HG02588 (cell line): ENCODE data around the gene C4orf17.
"Not testable (repeated sequence)": the region's sequence is repeated elsewhere in the genome, so short reads cannot be mapped to it uniquely, and the experiment has no call there.

Experiments
- ATAC-seq: cut with Tn5 transposase; IDR thresholded peaks from one replicate; pipeline ENCODE4 v1.9.1; 2021; ENCODE audit warnings: mild to moderate bottlenecking, moderate library complexity; ENCODE audit not compliant: unreplicated experiment

Gene C4orf17

GRCh38 chr4:99510721-99511120 lies at the start of gene C4orf17:
C4orf17 (plus strand) TSS chr4:99511021; CDS start chr4:99513082, 2,061 bp downstream.
- ATAC-seq: no peak

- no peak for ATAC-seq
Observed at GRCh38 chr4:99461623-99462401, 49.0 kb upstream of the C4orf17 start.

GRCh38 chr4:99462875-99463464 lies 47.9 kb upstream of the C4orf17 start:
- ATAC-seq: peak; percentile 92

GRCh38 chr4:99463566-99463965 lies 47.3 kb upstream of the C4orf17 start:
- no peak for ATAC-seq

- no peak for ATAC-seq
Observed at GRCh38 chr4:99467887-99468286, 42.9 kb upstream of the C4orf17 start.

- ATAC-seq: no peak
Observed at GRCh38 chr4:99468889-99469288, 41.9 kb upstream of the C4orf17 start.

GRCh38 chr4:99471349-99471748 lies 39.5 kb upstream of the C4orf17 start:
- no peak for ATAC-seq

- ATAC-seq: no peak
Observed at GRCh38 chr4:99471896-99472295, 38.9 kb upstream of the C4orf17 start.

GRCh38 chr4:99473131-99473530 lies 37.7 kb upstream of the C4orf17 start:
- no peak for ATAC-seq

GRCh38 chr4:99483636-99484035 lies 27.2 kb upstream of the C4orf17 start:
- no peak for ATAC-seq

GRCh38 chr4:99485212-99485611 lies 25.6 kb upstream of the C4orf17 start:
- no peak for ATAC-seq

- not testable (repeated sequence) for ATAC-seq
Observed at GRCh38 chr4:99486648-99487047, 24.2 kb upstream of the C4orf17 start.

GRCh38 chr4:99490286-99490685 lies 20.5 kb upstream of the C4orf17 start:
- no peak for ATAC-seq

- ATAC-seq: no peak
Observed at GRCh38 chr4:99504804-99505502, 5.9 kb upstream of the C4orf17 start.

GRCh38 chr4:99506781-99507180 lies 4.0 kb upstream of the C4orf17 start:
- ATAC-seq: no peak

- no peak for ATAC-seq
Observed at GRCh38 chr4:99507349-99507748, 3.5 kb upstream of the C4orf17 start.

- no peak for ATAC-seq
Observed at GRCh38 chr4:99507762-99508161, 3.1 kb upstream of the C4orf17 start.

- no peak for ATAC-seq
Observed at GRCh38 chr4:99518601-99519295, 7.9 kb downstream of the C4orf17 start.

- no peak for ATAC-seq
Observed at GRCh38 chr4:99529228-99529627, 18.4 kb downstream of the C4orf17 start.

GRCh38 chr4:99529956-99530355 lies 19.1 kb downstream of the C4orf17 start:
- no peak for ATAC-seq

- ATAC-seq: not testable (repeated sequence)
Observed at GRCh38 chr4:99534699-99535098, 23.9 kb downstream of the C4orf17 start.
